HUES6 (cell line): ENCODE data around the gene TOPBP1.
"Not testable (repeated sequence)": the region's sequence is repeated elsewhere in the genome, so short reads cannot be mapped to it uniquely, and the experiment has no call there.

Source experiments
- H3K27ac ChIP-seq: 2 replicates; pipeline ENCODE4 v1.7.0; 2013; ENCODE audit warnings: low read depth, mild to moderate bottlenecking, low read length, inconsistent platforms
- H3K27me3 ChIP-seq: 2 replicates; pipeline ENCODE4 v1.6.1; 2013; ENCODE audit warnings: low read length; ENCODE audit not compliant: control insufficient read depth, insufficient read depth
- H3K36me3 ChIP-seq: 2 replicates; pipeline ENCODE4 v1.6.1; 2013; ENCODE audit warnings: low read length; ENCODE audit not compliant: control insufficient read depth, insufficient read depth
- H3K4me1 ChIP-seq: 2 replicates; pipeline ENCODE4 v1.6.1; 2013; ENCODE audit warnings: low read length; ENCODE audit not compliant: control insufficient read depth, insufficient read depth
- H3K4me3 ChIP-seq: 2 replicates; pipeline ENCODE4 v1.5.1; 2013; ENCODE audit warnings: low read depth, low read length
- H3K9ac ChIP-seq: one replicate; pipeline ENCODE4 v1.6.1; 2013; ENCODE audit warnings: mild to moderate bottlenecking, low read length
- H3K9me3 ChIP-seq: 2 replicates; pipeline ENCODE4 v1.6.1; 2013; ENCODE audit warnings: low read depth, low read length; ENCODE audit not compliant: control insufficient read depth, insufficient read depth

Gene TOPBP1

GRCh38 chr3:133673746-133674145 is 12.0 kb upstream of the TOPBP1 start:
- peaks cover 11% of the 10 kb centered on the region; the same call in 1 of the 2 replicates for H3K4me1 ChIP-seq
- H3K27me3 ChIP-seq, result peaks cover 55% of the 10 kb centered on the region
- H3K9ac ChIP-seq, result no peak overlapping the region
- H3K4me3 ChIP-seq, result peak overlapping the region; percentile 70
- H3K9me3 ChIP-seq, result no peaks in the 10 kb centered on the region
- no peak overlapping the region for H3K27ac ChIP-seq
- no peaks in the 10 kb centered on the region for H3K36me3 ChIP-seq

GRCh38 chr3:133672461-133672860 is 10.7 kb upstream of the TOPBP1 start:
- H3K27ac ChIP-seq, result no peak overlapping the region
- H3K27me3 ChIP-seq, result peaks cover 55% of the 10 kb centered on the region
- peaks cover 15% of the 10 kb centered on the region for H3K4me1 ChIP-seq
- no peaks in the 10 kb centered on the region for H3K36me3 ChIP-seq
- H3K9me3 ChIP-seq, result no peaks in the 10 kb centered on the region
- H3K4me3 ChIP-seq, result no peak overlapping the region
- no peak overlapping the region for H3K9ac ChIP-seq

GRCh38 chr3:133670525-133670995 is 8.8 kb upstream of the TOPBP1 start:
- H3K4me3 ChIP-seq, result no peak overlapping the region
- H3K36me3 ChIP-seq, result no peaks in the 10 kb centered on the region
- H3K27me3 ChIP-seq, result peaks cover 39% of the 10 kb centered on the region
- H3K9me3 ChIP-seq, result no peaks in the 10 kb centered on the region
- peaks cover 8% of the 10 kb centered on the region for H3K4me1 ChIP-seq
- no peak overlapping the region for H3K9ac ChIP-seq
- H3K27ac ChIP-seq, result no peak overlapping the region

- Histone ChIP-seq H3K9me3 (no peaks in the 10 kb centered on the region), H3K27ac (no peak overlapping the region), H3K9ac (no peak overlapping the region), H3K4me1 (peaks cover 8% of the 10 kb centered on the region), H3K27me3 (peaks cover 33% of the 10 kb centered on the region), H3K36me3 (no peaks in the 10 kb centered on the region), H3K4me3 (no peak overlapping the region)
Observed at GRCh38 chr3:133669949-133670524, 8.3 kb upstream of the TOPBP1 start.

DNA sequence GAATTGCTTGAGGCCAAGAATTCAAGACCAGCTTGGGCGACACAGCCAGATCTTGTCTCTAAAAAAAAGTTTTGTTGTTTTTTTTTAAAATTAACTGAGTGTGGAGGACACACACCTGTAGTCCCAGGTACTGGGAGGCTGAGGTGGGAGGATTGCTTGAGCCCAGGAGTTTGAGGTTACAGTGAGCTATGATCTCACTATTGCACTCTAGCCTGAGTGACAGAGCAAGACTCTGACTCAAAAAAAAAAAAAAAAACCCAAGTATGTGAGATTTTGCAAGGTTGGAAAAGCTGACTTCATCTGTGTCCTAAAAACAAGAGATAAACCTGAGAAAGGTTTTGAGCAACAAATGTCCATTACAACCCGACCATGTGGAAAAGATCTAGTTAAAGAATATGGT is 5.4 kb upstream of the TOPBP1 start:
- Histone ChIP-seq H3K9me3 (no peaks in the 10 kb centered on the region), H3K4me1 (peaks cover 7% of the 10 kb centered on the region), H3K36me3 (no peaks in the 10 kb centered on the region), H3K27me3 (peaks cover 5% of the 10 kb centered on the region; the same call in 1 of the 2 replicates), H3K9ac (no peak overlapping the region), H3K4me3 (no peak overlapping the region), H3K27ac (no peak overlapping the region)

- not testable (repeated sequence) for H3K4me1 ChIP-seq, H3K27ac ChIP-seq, H3K27me3 ChIP-seq, H3K9me3 ChIP-seq, H3K36me3 ChIP-seq, H3K9ac ChIP-seq, H3K4me3 ChIP-seq
Observed at GRCh38 chr3:133665188-133665587, 3.4 kb upstream of the TOPBP1 start.

- no peak overlapping the region for H3K27ac ChIP-seq
- H3K4me3 ChIP-seq, result no peak overlapping the region
- no peak overlapping the region for H3K9ac ChIP-seq
- peaks cover 7% of the 10 kb centered on the region for H3K4me1 ChIP-seq
- H3K27me3 ChIP-seq, result no peaks in the 10 kb centered on the region
- peaks cover 5% of the 10 kb centered on the region for H3K36me3 ChIP-seq
- H3K9me3 ChIP-seq, result no peaks in the 10 kb centered on the region
Observed at GRCh38 chr3:133663569-133664313, 2.0 kb upstream of the TOPBP1 start.

- no peaks in the 10 kb centered on the region for H3K9me3 ChIP-seq
- H3K36me3 ChIP-seq, result peaks cover 19% of the 10 kb centered on the region
- H3K27ac ChIP-seq, result peak overlapping the region; percentile 91; the same call in 1 of the 2 replicates
- H3K9ac ChIP-seq, result peak overlapping the region; percentile 98
- H3K4me3 ChIP-seq, result peak overlapping the region; percentile 80
- peaks cover 3% of the 10 kb centered on the region for H3K4me1 ChIP-seq
- no peaks in the 10 kb centered on the region for H3K27me3 ChIP-seq
Observed at GRCh38 chr3:133662278-133662651, 524 bp upstream of the TOPBP1 start.

DNA sequence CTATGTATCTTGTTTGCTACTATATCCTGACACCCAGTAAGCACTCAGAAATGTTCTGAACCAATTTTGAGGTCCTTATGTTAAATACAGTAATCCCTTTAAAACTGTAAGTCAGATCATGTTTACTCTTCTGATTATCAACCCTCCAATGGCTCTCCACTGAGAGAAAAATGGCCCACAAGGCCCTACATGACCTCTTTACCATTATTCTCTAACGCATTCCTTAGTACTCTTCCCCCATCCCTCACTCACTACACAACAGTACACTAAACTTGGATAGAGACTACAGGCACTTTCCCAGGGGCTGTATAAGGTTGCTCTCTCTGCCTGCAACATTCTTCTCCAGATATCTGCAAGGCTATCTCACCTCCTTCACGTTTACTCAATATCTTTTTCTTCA is 1.9 kb downstream of the TOPBP1 start:
- no peak overlapping the region for H3K9ac ChIP-seq
- peaks cover 3% of the 10 kb centered on the region for H3K4me1 ChIP-seq
- no peaks in the 10 kb centered on the region for H3K9me3 ChIP-seq
- H3K36me3 ChIP-seq, result peaks cover 42% of the 10 kb centered on the region
- H3K4me3 ChIP-seq, result peak overlapping the region; percentile 80; the same call in 1 of the 2 replicates
- no peak overlapping the region for H3K27ac ChIP-seq
- H3K27me3 ChIP-seq, result no peaks in the 10 kb centered on the region

GRCh38 chr3:133655731-133656515 is 5.8 kb downstream of the TOPBP1 start:
- no peaks in the 10 kb centered on the region; the same call in 1 of the 2 replicates for H3K4me1 ChIP-seq
- H3K4me3 ChIP-seq, result no peak overlapping the region
- peaks cover 78% of the 10 kb centered on the region for H3K36me3 ChIP-seq
- no peaks in the 10 kb centered on the region for H3K9me3 ChIP-seq
- no peak overlapping the region for H3K9ac ChIP-seq
- no peak overlapping the region for H3K27ac ChIP-seq
- H3K27me3 ChIP-seq, result no peaks in the 10 kb centered on the region
